ENCODE measurements around the gene KRT75. TPM values are rescaled to one million over a fixed set of nuclear protein-coding genes. Genes with fewer than 3 reads are reported as not detected.
A peak's percentile ranks its signal among the peaks of the same experiment; 100 is the strongest.

The KRT75 gene
- total and polyA plus RNA-seq, 4 donors, result 0.06 to 0.12 TPM; not detected in 2

DNA sequence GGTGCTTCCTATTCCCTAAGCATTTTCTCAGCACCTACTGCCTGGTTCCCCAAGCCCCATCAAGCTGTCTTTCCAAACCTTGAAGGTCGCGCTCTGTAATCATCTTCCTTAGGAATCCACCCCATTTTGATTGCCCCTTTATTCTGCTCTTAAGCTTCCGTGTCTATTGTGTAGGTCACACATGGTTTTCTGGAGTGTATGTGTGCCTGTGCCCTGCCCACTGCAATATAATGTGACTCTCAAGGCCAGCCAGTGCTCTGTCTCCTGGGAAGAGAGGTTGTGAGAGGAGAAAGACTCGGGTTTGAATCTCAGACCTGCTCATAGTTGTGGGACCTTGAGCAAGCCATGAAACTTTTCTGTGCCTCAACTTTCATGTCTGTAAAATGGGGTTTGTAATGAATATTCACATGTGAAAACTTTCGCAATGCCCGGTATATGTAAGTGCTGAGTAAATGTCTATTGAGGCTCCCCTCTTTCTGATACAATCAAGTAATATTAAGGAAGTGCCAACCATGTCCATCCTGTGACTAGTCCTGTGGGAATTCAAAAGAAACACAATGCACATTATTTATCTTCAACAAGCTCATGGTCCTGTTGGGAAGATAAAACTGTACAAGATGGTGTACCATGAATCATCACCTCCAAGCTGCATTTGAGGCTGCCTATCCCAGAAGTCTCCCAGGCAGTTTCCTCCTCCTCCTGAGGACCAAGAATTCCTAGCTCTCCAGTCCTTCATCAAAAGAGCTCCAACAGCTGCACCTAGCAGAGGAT is 774 bp upstream of the KRT75 start:
- Histone ChIP-seq H3K4me3 (ENCODE audit: low read depth, low read length) (no peak overlapping the region), H3K4me1 (ENCODE audit: control insufficient read depth, insufficient read depth, low read length) (peaks cover 14% of the 10 kb centered on the region), H3K27me3 (ENCODE audit: control insufficient read depth, insufficient read depth, low read length) (peaks cover 2% of the 10 kb centered on the region), H3K36me3 (ENCODE audit: control insufficient read depth, insufficient read depth, low read length) (no peaks in the 10 kb centered on the region), H3K9me3 (ENCODE audit: control insufficient read depth, insufficient read depth, low read length) (no peaks in the 10 kb centered on the region), H3K27ac (ENCODE audit: low read depth, low read length) (no peak overlapping the region)
- DNase-seq (ENCODE audit: low read depth in 4 of 6, low spot score in 6 of 6), result no peak
- 90% methylated on average over 1 of the region's 6 CpGs for WGBS (ENCODE audit: insufficient coverage)

DNA sequence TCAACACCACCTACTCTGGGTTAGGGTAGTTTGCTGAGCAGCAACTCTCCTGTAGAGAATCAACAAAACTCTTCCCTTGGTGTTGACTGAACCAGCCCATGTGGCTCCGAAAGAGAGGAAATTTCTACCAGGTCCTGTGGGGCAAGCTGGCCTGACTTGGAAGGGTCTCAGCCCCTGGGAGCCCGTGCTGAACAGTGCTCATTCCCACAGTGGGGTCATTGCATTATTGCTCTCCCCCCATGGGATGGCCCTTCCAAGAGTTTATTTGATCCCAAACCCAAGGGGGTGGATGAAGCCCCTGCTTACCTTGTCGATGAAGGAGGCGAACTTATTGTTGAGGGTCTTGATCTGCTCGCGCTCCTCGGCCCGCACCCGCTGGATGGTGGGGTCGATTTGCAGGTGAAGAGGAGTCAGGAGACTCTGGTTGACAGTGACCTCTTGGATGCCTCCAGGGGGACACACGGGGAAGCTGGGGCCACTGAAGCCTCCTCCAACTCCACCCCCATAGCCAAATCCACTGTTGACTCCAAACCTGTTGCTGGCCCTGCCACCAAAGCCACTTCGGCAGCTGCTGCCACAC is 580 bp downstream of the KRT75 start:
- H3K27me3 ChIP-seq (ENCODE audit: control insufficient read depth, insufficient read depth, low read length), result peaks cover 2% of the 10 kb centered on the region
- no peak for DNase-seq (ENCODE audit: low read depth in 4 of 6, low spot score in 6 of 6)
- no peaks in the 10 kb centered on the region for H3K9me3 ChIP-seq (ENCODE audit: control insufficient read depth, insufficient read depth, low read length)
- no peaks in the 10 kb centered on the region for H3K36me3 ChIP-seq (ENCODE audit: control insufficient read depth, insufficient read depth, low read length)
- 97% methylated on average over 12 of the region's 12 CpGs for WGBS (ENCODE audit: insufficient coverage)
- H3K4me3 ChIP-seq (ENCODE audit: low read depth, low read length), result no peak overlapping the region
- no peak overlapping the region for H3K27ac ChIP-seq (ENCODE audit: low read depth, low read length)
- H3K4me1 ChIP-seq (ENCODE audit: control insufficient read depth, insufficient read depth, low read length), result peaks cover 14% of the 10 kb centered on the region

DNA sequence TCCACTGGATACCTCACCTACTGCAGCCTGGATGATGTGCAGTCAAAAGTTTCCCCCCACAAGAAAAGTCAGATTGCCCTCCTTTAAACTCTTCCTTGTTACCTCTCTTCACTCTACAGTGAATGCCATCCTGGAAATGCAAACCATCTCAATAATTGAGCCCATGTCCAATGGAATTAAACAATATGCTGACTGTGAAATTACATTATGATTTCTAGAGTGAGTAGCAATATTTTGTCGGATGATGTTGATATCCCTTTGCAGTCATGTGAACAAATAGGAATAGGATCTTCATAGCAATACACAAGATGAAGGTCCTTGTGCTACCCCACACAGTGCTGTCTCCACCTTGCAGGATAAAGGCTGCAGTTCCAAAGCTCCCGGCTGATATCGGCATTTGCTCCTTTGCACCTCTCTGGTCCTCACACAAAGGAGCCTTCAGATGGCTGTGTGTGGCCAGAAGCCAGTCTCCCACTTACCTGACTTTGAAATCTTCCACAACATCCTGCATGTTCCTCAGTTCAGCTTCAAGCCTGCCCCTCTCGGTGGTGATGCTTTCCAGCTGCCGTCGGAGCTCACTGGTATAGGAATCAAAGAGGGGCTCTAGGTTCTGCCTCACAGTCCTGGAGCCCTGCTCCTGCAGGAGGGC is 1.5 kb downstream of the KRT75 start:
- peaks cover 14% of the 10 kb centered on the region for H3K4me1 ChIP-seq (ENCODE audit: control insufficient read depth, insufficient read depth, low read length)

DNA sequence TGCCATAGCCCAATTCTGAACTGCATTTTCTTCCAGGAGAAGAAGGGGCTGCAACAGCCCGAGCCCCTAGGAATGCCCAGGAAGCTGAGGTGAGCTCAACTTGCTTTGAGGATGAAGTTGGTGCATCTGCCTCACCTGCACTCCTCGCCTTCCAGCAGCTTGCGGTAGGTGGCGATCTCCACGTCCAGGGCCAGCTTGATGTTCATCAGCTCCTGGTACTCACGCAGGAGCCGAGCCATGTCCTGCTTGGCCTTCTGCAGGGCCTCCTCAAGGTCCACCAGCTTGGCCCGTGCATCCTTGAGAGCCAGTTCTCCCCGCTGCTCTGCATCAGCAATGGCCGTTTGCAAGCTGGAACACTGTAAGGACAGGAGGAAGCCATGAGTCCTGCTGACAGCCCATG is 6.0 kb downstream of the KRT75 start:
- Histone ChIP-seq H3K27me3 (ENCODE audit: control insufficient read depth, insufficient read depth, low read length) (peaks cover 2% of the 10 kb centered on the region), H3K36me3 (ENCODE audit: control insufficient read depth, insufficient read depth, low read length) (no peaks in the 10 kb centered on the region), H3K4me3 (ENCODE audit: low read depth, low read length) (no peak overlapping the region), H3K4me1 (ENCODE audit: control insufficient read depth, insufficient read depth, low read length) (peaks cover 6% of the 10 kb centered on the region), H3K9me3 (ENCODE audit: control insufficient read depth, insufficient read depth, low read length) (no peaks in the 10 kb centered on the region), H3K27ac (ENCODE audit: low read depth, low read length) (no peak overlapping the region)
- no peak for DNase-seq (ENCODE audit: low read depth in 4 of 6, low spot score in 6 of 6)
- 94% methylated on average over 10 of the region's 10 CpGs for WGBS (ENCODE audit: insufficient coverage)

More for the DNA sequence above, 1.5 kb downstream of the KRT75 start:
- H3K27ac ChIP-seq (ENCODE audit: low read depth, low read length), result no peak overlapping the region
- H3K9me3 ChIP-seq (ENCODE audit: control insufficient read depth, insufficient read depth, low read length), result no peaks in the 10 kb centered on the region
- 93% methylated on average over 5 of the region's 6 CpGs for WGBS (ENCODE audit: insufficient coverage)
- no peak overlapping the region for H3K4me3 ChIP-seq (ENCODE audit: low read depth, low read length)
- DNase-seq (ENCODE audit: low read depth in 4 of 6, low spot score in 6 of 6), result no peak
- peaks cover 2% of the 10 kb centered on the region for H3K27me3 ChIP-seq (ENCODE audit: control insufficient read depth, insufficient read depth, low read length)
- H3K36me3 ChIP-seq (ENCODE audit: control insufficient read depth, insufficient read depth, low read length), result no peaks in the 10 kb centered on the region

DNA sequence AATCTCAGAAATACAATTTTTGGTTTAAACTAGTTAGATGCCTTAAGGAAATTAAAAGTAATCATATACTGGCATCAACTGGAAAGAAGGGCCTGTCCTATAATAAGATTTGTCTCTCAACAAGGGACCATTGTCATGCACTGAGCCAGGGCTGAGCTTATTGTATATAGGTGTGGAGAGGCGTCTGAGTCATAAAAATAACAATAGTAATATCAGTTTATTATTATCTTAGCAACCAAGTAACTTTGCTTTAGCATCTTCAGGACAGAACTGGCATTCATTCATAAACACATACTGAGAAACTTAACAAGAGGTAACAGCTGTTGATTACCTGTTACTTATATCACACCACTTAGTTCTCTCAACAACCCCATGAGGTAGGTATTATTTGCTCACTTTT is 7.1 kb downstream of the KRT75 start:
- no peak overlapping the region for H3K27ac ChIP-seq (ENCODE audit: low read depth, low read length)
- H3K4me1 ChIP-seq (ENCODE audit: control insufficient read depth, insufficient read depth, low read length), result peaks cover 6% of the 10 kb centered on the region
- no peak for DNase-seq (ENCODE audit: low read depth in 4 of 6, low spot score in 6 of 6)
- no CpG with 5 or more reads among the region's 1 CpG for WGBS (ENCODE audit: insufficient coverage)
- peaks cover 2% of the 10 kb centered on the region for H3K27me3 ChIP-seq (ENCODE audit: control insufficient read depth, insufficient read depth, low read length)
- no peak overlapping the region for H3K4me3 ChIP-seq (ENCODE audit: low read depth, low read length)
- no peaks in the 10 kb centered on the region for H3K36me3 ChIP-seq (ENCODE audit: control insufficient read depth, insufficient read depth, low read length)
- H3K9me3 ChIP-seq (ENCODE audit: control insufficient read depth, insufficient read depth, low read length), result no peaks in the 10 kb centered on the region

DNA sequence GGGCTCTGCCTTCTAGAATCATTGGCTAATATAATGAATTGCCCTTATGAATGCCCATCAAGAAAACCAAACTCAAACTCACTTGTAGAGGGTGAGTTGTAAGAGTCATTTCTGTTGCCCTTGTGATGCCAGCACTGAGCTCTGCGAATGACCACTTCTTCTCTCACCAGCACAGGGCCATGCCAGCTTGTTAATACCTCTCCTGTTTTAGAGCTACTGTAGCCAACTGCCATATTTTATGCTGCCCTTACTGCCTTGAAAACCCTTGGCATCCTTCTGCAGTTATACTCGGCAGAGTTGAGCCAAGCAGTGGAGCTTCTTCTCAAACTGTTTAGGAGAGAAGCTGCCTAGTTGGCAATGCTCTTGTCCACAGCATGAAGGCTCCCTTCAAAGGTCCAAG is 8.1 kb downstream of the KRT75 start:
- no peaks in the 10 kb centered on the region for H3K9me3 ChIP-seq (ENCODE audit: control insufficient read depth, insufficient read depth, low read length)

DNA sequence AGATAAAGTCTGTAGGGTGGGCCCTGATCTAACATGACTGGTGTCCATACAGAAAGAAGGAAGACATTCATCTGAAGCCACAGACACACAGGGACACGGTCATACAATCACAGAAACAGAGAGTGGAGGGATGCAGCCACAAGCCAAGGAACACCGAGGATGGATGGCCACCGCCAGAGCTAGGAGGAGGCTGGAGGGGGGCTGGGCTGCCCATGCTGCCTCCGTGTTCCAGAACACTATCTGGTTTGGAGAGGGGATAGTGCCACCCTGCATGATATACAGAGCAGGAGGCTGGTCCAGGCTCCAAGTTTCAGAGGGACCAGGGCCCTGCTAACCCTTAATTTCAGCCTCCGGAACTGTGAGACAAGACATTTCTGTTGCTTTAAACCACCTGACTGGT is 8.7 kb downstream of the KRT75 start:
- Histone ChIP-seq H3K4me1 (ENCODE audit: control insufficient read depth, insufficient read depth, low read length) (peaks cover 6% of the 10 kb centered on the region), H3K4me3 (ENCODE audit: low read depth, low read length) (no peak overlapping the region), H3K36me3 (ENCODE audit: control insufficient read depth, insufficient read depth, low read length) (no peaks in the 10 kb centered on the region), H3K27me3 (ENCODE audit: control insufficient read depth, insufficient read depth, low read length) (no peaks in the 10 kb centered on the region), H3K27ac (ENCODE audit: low read depth, low read length) (no peak overlapping the region), H3K9me3 (ENCODE audit: control insufficient read depth, insufficient read depth, low read length) (no peaks in the 10 kb centered on the region)
- no peak for DNase-seq (ENCODE audit: low read depth in 4 of 6, low spot score in 6 of 6)
- WGBS (ENCODE audit: insufficient coverage), result 93% methylated on average over 4 of the region's 5 CpGs

More for the DNA sequence above, 8.1 kb downstream of the KRT75 start:
- Histone ChIP-seq H3K27ac (ENCODE audit: low read depth, low read length) (no peak overlapping the region), H3K4me1 (ENCODE audit: control insufficient read depth, insufficient read depth, low read length) (peaks cover 6% of the 10 kb centered on the region), H3K27me3 (ENCODE audit: control insufficient read depth, insufficient read depth, low read length) (peaks cover under 1% of the 10 kb centered on the region), H3K36me3 (ENCODE audit: control insufficient read depth, insufficient read depth, low read length) (no peaks in the 10 kb centered on the region), H3K4me3 (ENCODE audit: low read depth, low read length) (no peak overlapping the region)
- 68% methylated on average over 2 of the region's 2 CpGs for WGBS (ENCODE audit: insufficient coverage)
- no peak for DNase-seq (ENCODE audit: low read depth in 4 of 6, low spot score in 6 of 6)

DNA sequence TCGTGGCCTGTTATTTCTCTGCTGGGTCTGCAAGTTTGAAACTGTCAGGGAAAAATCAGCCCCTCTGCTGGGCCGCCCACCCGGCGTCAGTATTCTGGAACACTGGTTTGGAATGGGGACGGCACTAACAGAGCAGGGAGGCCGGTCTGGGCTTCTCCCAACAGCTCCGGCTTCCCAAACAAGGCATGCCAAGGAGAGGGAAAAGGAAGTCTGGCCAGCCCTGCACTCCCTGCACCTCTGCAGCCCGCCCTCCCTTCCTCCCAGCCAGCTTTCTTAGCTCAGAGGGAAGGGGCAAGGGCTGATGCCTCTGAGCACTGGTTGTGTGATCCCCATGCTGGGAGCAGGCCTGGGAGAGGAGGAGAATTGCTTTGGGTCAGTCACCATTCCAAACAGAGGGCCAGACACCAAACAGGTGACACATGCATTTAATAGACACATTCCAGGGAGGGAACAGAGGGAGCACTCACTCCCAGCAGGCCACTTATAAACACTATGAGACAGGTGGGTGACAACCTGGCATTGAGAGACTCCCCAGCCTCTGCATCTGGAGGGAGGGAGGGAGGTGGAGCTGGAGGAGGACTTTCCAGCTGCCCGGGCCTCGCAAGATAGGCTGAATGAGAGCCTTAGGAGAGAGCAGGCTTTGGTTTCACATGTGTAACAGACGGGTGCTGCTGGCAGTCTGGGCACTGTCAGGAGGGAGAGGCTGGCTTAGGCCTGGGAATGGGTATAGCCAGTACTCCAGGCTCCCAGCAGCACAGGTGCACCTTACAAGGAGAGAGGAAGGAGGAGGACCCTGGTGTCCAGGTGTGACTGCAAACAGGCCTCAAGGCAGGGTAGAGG is 10.3 kb downstream of the KRT75 start:
- no peak overlapping the region for H3K27ac ChIP-seq (ENCODE audit: low read depth, low read length)
- WGBS (ENCODE audit: insufficient coverage), result 56% methylated on average over 10 of the region's 11 CpGs

DNA sequence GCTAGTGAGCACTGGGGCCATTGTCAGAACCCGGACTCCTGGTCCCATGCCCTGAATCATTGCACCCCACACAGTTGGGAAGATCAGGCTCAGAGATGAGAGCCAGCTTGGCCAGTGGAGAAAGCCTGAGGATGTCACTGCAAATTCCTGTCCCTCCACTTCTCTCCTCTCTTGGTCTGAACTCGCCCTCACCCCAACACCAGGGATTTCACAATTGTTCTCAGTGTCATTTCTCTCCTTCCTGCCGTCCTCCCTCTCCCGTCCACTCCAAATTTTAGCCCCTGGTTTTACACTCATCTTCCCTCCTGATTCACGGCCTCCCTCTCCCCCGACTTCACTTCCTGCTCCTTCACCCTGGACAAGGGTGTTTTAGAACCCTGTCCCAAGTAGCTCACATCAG is 11.1 kb downstream of the KRT75 start:
- Histone ChIP-seq H3K4me1 (ENCODE audit: control insufficient read depth, insufficient read depth, low read length) (peaks cover 6% of the 10 kb centered on the region), H3K9me3 (ENCODE audit: control insufficient read depth, insufficient read depth, low read length) (no peaks in the 10 kb centered on the region), H3K27me3 (ENCODE audit: control insufficient read depth, insufficient read depth, low read length) (no peaks in the 10 kb centered on the region), H3K27ac (ENCODE audit: low read depth, low read length) (no peak overlapping the region), H3K4me3 (ENCODE audit: low read depth, low read length) (no peak overlapping the region), H3K36me3 (ENCODE audit: control insufficient read depth, insufficient read depth, low read length) (no peaks in the 10 kb centered on the region)
- 72% methylated on average over 6 of the region's 6 CpGs for WGBS (ENCODE audit: insufficient coverage)
- DNase-seq (ENCODE audit: low read depth in 4 of 6, low spot score in 6 of 6), result no peak

More for the DNA sequence above, 10.3 kb downstream of the KRT75 start:
- H3K36me3 ChIP-seq (ENCODE audit: control insufficient read depth, insufficient read depth, low read length), result no peaks in the 10 kb centered on the region
- no peak overlapping the region for H3K4me3 ChIP-seq (ENCODE audit: low read depth, low read length)
- DNase-seq (ENCODE audit: low read depth in 4 of 6, low spot score in 6 of 6), result peak in 1 of 6 donors; percentile 26
- H3K9me3 ChIP-seq (ENCODE audit: control insufficient read depth, insufficient read depth, low read length), result no peaks in the 10 kb centered on the region
- H3K4me1 ChIP-seq (ENCODE audit: control insufficient read depth, insufficient read depth, low read length), result peaks cover 6% of the 10 kb centered on the region
- no peaks in the 10 kb centered on the region for H3K27me3 ChIP-seq (ENCODE audit: control insufficient read depth, insufficient read depth, low read length)
